ENCODE measurements around the gene ICAM2.
"Not testable (repeated sequence)": the region's sequence is repeated elsewhere in the genome, so short reads cannot be mapped to it uniquely, and the experiment has no call there.

ICAM2 gene

DNA sequence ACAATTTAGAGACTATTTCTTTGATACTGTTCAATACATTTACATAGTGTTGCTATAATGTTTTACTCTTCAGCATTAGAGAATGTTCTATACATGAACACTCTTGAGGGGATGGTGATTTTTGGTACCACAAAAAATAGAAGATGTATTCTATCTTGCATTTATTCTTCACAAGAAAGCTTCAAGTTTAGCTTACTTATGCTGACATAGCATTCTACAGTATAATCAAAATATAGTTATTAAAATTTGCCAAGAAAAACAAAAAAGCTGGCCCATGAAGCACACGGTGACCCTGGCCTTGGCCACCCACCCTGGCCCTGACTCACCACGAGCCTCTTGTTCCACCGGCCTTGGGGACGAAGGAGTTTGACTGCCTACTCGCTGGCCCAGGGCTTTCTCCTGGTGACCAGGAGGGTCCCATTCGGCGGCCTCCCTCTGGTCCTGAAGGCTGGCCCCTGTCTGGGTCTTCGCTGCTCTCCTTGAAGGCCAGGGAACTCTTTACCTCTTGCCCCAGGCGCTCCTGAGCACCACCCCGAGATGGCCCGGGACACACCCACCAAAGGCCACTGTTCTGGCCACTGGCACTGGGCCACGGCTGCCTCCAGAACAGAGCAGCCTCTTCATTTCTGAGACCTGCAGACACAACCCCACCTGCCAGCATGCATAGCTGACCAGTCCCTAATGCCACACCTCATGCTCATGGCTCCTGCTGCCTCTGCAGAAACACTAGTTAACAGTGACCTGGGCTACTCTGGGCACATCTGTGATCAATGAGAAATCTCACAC is 22.5 kb upstream of the ICAM2 start:
- no peak for DNase-seq

- DNase-seq: no peak
Observed at GRCh38 chr17:64041912-64042311, 21.5 kb upstream of the ICAM2 start.

DNA sequence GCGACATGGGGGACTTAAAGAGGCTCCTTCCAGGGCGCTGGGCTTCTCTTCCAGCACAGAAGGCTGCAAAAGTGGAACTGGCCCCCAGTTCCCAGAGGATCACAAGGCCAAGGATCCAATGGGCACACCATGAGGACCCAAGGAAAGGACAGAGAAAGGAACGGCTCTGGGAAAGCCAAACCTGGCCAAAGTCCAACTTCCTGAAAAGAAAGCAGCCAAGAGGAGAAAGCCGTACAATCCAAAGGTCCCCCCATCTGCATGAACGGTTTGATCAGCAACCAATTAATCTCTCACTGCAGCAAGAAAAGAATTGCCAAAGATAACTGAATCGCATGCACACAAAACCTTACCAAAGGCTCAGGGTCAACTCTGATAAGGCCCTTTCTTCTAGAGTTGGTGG is 19.8 kb upstream of the ICAM2 start:
- DNase-seq: no peak

- no peak for DNase-seq
Observed at GRCh38 chr17:64039106-64039400, 18.6 kb upstream of the ICAM2 start.

DNA sequence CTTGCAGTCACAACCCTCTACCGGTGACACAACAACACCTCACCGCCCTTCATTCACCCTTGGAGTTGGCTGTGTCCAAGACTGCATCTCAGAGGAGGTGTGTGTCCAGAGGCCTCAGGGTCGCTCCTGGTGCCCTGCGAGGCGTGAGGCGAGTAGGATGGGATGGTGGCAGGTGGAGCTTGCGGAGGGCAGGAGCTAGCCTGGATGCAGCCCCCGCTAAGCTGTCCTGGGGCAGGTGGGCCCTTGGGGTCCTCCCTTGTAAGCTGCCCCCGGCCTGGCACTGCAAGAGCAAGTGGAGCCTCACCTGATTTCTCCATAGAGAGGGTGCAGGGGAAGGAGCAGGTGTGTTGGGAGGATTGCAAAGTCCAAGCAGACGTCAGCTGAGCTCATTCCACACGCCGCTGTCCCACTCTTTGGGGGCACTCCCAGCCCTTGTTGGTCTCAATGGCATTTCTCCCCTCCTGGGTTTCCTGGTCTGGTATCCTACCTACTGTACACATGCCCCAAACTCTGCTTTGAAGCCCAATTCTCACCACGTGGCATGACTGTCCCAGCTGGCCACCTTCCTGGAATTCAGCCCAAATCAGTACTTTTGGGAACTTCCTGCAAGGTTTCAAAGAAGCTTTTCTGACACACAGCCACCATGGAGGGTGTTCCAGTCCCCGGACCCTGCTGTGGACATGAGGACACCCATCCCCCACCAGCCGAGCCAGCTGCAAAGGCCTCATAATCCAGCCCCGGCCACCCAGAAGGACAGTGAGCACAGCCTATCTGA is 18.1 kb upstream of the ICAM2 start:
- no peak for DNase-seq

GRCh38 chr17:64037802-64038201 is 17.4 kb upstream of the ICAM2 start:
- DNase-seq: no peak

DNA sequence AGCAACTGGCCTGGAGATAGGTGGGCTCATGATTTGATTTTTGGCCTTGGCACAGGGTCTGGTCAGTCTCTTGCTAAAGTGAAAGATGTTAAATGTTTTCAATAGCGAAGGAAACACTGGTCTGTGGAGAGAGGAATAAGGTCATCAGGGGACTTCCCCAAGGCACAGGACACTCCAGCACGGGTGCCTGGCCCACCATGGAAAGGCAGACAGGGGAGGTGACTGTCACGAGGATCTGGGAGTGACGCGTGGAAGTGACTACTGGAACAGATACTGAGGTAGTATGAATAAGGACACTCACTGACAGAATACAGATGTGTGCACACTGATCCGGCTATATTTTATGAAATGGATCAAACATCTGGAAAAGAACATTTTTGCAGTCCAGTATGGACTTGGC is 16.7 kb upstream of the ICAM2 start:
- DNase-seq: no peak

DNA sequence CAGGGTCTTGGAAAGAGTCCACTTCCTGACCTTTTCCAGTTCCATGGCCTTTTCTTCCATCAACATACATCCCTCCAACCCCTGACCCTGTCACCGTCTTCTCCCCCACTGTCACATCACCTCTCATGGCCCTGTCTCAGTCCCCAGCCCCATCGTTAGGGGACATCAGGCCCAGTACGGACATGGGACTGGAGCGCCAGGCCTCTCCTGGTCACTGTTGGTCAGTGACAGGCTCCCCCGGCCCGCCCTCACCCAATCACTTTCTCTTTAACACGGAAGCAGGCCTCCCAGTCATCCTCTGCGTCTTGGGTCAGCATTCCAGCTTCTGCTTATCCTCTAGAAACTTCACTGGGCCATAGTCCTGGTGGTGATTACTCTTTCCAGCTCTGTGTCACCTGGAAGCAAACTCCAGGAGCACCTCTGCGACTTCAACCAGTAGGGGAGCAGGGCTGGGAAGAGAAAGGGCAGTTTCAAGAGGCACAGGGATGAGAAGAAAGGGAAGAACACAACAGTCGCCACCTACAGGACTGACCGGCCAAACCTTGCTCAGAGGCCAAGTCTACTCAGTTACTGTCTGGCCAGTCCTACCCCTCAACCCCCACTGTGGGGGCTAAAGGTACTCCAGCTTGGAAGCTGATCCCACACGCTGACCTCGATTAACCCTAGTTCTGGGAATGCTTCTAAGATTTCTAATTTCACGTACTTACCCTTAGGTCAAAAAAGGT is 15.9 kb upstream of the ICAM2 start:
- DNase-seq: no peak

- DNase-seq: no peak
Observed at GRCh38 chr17:64032081-64032480, 11.6 kb upstream of the ICAM2 start.

DNA sequence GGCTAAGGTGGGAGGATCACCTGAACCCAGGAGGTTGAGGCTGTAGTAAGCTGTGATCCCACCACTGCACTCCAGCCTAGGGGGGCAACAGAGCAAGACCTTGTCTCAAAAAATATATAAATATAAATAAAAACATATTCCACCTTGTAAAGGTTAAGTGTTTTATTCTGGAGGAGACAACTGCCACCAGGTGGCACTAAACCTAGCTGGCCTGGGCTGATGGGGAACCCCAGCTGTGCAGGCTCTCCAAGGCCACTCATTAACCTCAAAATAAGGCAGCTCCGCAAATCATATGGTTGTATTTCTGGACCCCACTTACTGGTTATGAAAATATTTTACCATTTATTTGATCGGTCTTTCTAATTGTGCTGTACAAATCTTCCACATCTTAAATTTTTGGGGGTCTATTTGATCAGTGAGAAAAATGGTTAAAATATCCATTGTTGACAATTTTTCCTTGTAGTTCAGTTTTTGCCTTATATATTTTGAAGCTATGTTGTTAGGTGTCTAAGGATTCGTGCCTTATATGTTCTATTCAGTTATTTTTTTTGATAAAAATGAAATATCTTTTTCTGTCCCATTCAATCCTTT is 8.5 kb upstream of the ICAM2 start:
- DNase-seq: peak; percentile 60

GRCh38 chr17:64025732-64026294 is 5.4 kb upstream of the ICAM2 start:
- peak; percentile 87 for DNase-seq

DNA sequence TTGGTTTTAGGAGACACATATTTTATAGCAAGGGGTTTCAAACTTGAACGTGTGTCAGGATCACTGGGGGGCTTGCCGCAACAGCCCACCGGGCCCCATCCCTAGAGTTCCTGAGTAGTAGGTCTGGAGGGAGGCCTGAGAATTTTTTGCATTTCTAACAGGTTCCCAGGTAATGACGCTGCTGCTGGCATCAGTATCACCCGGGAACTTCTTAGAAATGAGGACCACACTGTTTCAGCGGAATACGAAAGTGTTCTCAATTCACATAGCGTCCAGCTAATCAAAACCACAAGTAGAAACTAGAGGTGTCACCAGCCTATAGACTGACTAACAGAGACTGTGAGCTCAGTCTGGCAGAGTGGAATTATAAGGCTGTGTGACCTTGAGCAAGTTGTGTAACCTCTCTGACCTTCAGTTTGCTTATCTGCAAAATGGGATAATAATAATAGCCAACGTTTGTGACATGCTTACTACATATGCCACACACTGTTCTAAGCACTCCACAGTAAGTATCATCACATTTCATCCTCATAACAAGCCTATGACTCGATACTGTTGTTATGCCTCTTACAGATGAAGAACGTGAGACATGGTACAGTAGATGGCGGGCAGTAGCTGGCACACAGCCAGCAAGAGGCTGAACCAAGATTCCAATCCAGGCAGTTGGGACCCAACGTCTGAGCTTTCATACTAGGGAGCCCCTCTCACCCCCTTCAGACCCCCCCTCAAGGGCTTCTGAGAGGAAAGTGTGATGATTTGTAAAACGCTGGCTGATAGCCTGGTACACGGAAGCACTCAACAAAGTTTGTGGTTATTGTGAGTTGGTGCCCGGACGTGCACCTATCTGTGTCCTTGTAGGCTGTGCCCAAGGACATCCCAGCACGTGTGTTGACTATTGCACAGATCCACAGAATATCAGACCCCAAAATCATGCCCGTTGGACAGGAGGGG is 4.6 kb upstream of the ICAM2 start:
- peak; percentile 34 for DNase-seq

- DNase-seq: no peak
Observed at GRCh38 chr17:64024215-64024654, 3.8 kb upstream of the ICAM2 start.

- DNase-seq: no peak
Observed at GRCh38 chr17:64022611-64023063, 2.2 kb upstream of the ICAM2 start.

DNA sequence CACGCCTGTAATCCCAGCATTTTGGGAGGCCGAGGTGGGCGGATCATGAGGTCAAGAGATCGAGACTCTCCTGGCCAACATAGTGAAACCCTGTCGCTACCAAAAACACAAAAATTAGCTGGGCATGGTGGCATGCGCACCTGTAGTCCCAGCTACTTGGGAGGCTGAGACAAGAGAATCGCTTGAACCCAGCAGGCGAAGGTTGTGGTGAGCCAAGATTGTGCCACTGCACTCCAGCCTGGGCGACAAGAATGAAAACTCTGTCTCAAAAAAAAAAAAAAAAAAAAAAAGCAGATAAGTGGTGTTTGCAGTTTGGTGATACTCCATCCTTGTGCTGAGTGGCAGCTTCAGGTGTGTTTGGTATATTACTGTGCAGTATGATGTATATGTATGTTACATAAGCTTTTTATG is 877 bp downstream of the ICAM2 start:
- not testable (repeated sequence) for DNase-seq

- DNase-seq: no peak
Observed at GRCh38 chr17:64017381-64017980, 3.0 kb downstream of the ICAM2 start.

DNA sequence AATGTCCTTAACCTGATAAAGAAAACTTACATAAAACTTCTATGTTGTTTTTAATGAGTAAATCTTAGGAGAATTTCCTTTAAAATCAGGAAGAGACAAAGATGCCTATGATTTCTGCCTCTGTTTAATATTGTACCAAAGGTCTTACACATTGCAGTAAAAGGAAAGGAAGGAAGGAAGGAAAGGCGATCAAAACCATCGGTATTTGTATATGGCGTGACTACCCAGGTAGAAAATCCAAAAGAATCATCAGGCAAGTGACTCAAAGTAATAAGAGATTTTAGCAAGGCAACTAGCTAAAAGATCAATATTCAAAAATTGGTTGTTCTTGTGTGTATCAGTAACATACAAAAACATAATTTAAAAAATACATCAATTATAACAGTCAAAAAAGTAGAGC is 3.5 kb downstream of the ICAM2 start:
- no peak for DNase-seq

- no peak for DNase-seq
Observed at GRCh38 chr17:64016231-64016784, 4.1 kb downstream of the ICAM2 start.

- DNase-seq: no peak
Observed at GRCh38 chr17:64015447-64015846, 5.0 kb downstream of the ICAM2 start.

DNA sequence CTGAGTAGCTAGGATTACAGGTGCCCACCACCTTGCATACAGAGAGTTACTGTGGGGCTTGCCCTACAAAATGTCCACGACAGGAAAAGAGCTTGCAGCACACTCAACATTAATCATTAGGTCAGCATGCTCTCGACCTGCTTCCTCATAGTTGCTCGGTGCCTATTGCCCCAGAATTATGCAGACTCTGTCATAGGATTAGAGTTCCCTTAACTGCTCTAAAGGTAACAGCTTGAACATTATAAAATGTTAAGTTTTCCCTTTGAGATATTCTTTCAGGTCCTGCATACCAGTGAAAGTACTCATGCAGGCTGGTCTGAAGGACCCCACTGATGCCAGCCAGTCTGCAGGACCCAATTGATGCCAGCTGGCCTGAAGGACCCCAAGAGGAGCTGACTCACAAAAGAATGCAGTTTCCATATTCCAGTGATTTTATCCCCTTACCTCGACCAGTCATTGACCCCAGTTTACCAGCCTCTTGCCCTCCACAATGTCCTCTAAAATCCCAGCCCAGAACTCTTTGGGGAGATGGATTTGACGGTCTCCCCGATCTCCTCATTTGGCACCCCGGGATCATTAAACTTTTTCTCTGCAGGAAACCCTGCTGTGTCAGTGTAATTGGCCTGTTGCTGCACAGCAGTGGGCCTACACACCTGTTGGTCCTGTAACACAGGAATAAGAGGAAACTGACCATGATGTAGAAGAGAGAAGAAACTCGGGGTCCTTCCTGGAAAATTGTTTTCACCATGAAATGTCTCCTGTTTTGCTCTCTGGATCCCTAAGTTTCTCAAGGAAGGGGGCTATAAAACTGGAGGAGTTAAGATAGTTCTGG is 10.6 kb downstream of the ICAM2 start:
- DNase-seq: no peak

All from activated effector memory CD4-positive, alpha-beta T cell treated with Interleukin-2 at 50 U/mL for 16 hours (primary cell).